SIG-M5 treated with dmso at 0.1 percent for 504 hours (cell line): ENCODE measurements around the gene PLPP4.

Source experiments
- DNase-seq: peaks from one replicate; lab custom pipeline; 2025; ENCODE audit not compliant: unreplicated experiment; lab: John Stamatoyannopoulos, UW

The PLPP4 gene

DNA sequence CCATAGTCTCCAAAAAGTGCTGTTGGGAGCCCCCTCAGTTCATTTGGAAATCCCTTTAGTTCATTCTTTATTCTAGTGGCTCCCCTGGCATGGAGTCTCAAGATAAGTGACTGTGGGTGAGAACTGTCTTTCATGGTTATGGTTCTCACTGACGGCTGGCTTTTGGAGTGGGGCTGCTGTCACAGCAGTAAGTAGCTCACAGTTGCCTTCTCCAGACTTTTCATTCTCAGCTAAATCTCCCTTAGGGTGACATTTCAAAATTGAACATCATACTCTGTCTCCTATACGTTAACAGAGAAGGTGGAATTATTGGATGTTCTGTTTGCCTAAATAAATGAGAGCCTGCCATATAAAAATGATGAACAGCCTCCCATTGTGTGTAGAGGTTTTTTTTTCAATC lies 58.7 kb downstream of the PLPP4 start:
- DNase-seq = no peak

DNA sequence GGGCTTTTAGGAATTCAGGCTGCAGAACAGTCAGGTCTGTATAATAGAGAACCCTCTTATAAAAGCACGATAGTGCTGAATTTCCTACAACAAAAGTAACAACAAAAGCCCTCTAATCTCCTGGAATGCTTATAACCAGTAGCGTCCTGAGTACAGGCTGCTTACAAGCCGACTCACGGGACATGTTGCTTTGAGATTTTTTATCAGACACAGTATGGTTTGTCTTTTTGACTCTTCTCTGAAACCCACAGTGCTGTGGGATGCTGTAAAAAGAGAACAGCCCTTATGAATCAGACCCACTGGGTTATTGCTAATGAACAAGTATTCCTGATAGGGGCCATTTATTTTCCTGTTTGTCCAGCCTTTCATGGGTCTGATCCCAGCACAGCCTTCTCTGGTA lies 59.4 kb downstream of the PLPP4 start:
- DNase-seq = no peak

DNA sequence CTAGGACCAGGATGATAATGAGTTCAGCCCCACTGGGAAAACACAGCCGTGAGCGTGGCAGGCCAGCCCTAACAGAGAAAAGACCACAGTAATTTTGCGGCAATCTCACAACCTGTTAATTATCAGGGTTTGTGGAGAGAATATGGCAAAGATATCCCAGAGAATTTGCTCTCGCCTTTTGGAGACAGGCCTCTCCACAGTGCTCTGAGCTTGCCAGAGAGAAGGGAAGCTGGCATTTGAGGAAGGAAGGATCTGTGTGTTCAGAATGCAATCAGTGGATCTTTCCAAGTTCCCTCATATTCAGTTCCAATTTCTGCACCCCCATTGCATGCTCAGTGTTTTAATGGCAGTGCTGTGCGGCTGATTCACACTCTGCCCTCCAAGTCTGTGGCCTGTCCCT lies 60.2 kb downstream of the PLPP4 start:
- no peak for DNase-seq

DNA sequence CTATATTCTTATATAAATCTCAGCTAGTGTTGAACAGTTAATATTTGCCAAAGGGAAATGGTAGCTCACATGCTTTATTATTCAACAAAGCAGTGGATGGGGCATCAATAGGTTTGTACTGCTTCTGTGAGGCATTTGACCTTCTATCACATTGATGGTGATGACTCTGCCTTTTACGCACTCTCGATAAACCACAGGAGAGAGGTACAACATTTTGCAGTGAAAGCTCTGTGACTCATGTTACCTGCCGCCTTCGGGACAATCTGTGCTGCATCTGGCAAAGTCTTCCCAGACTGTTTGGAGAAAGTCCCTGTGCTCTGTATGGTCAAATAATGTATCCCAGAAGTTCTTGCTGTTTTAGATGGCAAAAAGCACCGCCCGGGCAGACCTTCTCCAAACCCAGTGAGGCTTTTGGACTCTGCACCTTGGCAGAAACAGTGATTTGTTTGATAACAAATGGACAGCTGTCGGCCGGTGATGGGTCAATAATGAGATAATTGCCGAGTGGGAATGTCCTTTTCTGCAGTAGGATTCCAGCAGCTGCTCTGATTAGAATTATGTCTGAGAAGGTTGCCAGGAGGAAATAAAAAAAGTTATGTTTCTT lies 61.0 kb downstream of the PLPP4 start:
- no peak for DNase-seq

DNA sequence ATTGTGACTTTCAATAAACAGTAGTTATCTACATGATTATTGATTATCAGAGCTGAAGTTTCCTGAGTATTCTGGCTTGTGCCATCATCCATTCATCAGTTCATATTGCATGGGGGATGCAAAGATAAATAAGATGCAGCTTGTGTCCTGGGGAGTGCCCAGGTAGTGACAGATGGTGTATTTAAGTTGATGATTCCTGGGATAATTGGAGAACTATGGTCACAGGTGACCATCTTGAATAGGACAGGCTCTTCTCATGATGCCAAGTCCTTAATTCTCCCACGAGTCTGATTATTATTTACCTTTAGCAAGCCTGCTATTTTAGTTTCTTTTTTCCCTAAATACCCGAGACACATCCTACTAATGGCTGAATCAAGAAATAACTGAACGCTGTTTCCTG lies 64.9 kb downstream of the PLPP4 start:
- DNase-seq = no peak

DNA sequence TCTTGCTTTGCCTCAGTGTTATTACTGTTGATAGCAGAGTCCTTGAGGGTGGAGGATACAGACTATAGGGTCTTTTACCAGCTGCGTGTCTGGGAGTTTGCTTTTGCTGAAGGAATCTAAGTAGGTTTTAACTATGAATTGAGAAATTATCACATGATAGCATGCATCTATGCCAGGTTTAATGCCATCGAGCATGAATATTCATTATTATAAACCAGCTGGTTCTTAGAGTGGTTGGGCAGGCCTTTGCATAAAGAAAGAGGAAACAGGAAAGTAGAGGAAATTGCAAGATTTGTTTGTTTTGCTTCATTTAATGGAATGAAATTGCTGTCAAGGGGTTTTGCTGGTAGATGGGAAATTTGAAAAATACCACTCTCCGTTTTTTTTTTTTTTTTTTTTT lies 70.7 kb downstream of the PLPP4 start:
- no peak for DNase-seq

DNA sequence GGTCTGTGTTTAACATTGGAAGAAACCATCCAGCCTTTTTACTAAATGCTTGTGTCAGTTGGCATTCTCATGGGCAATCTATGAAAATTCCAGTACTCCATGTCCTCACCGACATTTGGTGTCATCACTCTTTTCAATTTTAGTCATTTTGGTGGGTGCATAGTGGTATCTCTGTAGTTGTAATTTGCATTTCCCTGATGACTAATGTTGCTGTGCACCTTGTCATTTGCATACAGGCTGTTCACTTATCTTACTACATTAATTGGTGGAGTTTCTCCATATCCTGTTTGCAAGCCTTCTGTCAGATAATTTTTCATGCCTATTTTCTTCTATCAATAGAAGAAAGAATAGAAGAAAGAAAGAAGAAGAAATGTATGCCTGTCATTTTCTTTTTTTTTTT lies 73.7 kb downstream of the PLPP4 start:
- no peak for DNase-seq

DNA sequence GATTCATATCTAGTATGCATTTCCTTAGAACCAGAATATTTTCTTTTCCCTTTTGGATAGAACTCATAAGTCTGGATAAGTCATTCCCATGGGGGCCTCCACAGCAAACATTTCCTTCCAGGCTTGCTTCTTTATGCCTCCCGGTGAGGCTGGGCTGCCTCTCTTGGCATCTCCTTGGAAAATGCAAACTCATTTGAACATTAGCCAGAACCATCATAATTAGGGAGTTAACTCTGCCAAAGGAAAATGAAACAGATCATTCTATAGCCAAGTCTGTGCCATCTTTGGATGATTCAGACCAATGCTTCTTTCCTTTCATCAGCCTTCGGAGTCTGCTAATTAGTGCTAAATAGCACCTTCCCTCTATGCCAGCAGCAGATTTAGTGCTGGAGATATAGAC lies 81.1 kb downstream of the PLPP4 start:
- no peak for DNase-seq

DNA sequence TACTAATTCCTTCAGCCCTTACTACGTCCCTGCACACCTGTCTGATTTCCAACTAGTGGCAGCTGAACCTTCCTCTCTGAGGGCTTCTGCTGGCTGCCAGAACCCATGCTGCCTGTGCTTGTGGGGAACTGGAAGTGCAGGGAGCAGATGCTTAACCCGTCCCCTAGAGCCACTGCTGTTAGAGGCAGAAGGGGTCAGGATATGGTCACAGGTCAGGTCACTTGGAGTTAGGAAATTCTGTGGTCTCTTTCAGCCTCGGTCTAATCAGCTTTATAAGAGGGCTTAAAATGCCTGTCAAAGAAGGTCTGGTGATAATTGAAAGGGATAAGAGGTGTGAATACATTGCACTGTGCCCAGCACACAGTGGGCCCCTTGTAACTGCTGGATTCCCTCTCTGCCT lies 82.0 kb downstream of the PLPP4 start:
- no peak for DNase-seq

DNA sequence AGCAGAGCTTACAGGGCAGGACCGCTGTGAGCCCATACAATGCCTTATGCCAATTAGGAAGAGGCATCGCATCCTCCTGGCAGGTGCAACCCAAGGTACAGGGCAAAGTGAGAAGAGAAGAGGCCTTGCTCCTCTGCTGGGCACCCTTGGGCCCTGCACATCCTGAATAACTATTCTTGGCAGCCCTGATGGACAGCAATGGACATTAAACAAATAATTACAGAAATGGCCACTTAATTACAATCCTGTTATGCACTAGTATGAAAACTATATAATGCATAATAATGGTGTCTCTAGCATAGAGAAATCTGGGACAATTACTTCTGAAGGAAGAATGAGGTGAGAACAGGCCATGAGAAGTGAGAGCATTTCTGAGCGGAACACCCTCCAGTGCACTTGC lies 83.5 kb downstream of the PLPP4 start:
- no peak for DNase-seq

DNA sequence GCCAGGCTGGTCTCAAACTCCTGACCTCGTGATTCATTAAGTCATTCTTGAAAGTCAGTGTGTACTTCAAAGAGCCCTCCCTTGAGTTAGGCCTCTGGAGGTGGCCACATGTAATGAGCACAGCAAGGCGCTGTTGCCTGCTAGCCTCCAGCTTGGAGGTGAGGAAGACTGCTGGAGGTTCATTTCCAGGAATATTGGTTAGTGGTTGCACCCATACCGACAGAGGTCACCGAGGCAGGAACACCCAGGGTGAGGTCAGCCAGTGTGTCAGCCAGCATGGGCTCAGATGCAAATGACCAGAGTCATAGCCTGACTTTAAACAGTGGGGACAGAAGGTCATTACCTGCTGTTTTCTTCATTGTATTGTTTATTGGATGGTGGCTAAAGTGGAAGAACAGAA lies 85.0 kb downstream of the PLPP4 start:
- no peak for DNase-seq

DNA sequence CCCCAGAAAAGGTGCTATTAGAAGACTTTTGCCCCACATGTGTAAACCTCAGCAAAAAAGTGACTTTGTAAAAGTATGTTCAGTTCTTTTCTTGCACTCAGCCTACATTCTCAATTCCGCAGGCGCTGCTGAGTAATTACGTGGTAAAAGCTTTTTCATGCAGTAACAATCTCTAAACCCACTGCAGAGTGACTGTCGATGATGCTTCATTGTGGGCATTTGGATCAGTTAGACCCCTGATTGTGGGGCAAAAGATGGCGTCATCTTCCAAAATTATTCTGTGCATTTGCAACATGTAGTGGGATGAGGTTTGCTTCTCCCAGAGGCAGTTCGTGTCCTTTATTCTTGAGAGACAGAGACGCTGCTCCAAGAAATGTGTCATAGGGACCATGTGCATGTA lies 85.6 kb downstream of the PLPP4 start:
- DNase-seq = no peak

DNA sequence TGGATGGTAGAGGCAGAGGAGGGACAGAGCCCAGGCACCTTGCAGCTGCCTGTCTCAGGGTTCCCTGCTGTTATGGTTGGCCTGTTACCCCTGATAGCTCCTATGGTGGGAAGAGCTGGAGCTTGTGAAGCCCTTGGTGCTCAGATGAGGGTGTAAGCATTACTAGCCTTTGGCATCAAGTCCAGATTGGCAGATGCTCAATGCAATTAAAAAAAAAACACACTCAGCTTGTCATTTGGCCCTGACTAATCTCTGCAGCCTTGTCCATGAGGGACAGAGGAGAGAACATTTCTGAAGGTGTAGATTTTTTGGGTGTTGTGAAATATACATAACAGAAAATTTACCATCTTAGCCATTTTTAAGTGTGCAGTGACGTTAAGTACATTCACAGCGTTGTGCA lies 86.3 kb downstream of the PLPP4 start:
- no peak for DNase-seq

DNA sequence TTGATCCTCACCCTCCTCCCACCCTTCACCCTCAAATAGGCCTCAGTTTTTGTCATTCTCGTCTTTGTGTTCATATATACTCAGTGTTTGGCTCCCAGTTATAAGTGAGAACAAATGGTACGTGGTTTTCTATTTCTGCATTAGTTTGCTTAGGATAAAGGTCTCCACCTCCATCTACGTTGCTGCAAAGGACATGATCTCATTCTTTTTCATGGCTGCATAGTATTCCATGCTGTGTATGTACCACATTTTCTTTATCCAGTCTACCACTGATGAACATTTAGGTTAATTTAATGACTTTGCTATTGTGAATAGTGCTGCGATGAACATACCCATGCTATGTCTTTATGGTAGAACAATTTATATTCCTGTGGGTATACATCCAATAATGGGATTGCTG lies 91.2 kb downstream of the PLPP4 start:
- DNase-seq = no peak

DNA sequence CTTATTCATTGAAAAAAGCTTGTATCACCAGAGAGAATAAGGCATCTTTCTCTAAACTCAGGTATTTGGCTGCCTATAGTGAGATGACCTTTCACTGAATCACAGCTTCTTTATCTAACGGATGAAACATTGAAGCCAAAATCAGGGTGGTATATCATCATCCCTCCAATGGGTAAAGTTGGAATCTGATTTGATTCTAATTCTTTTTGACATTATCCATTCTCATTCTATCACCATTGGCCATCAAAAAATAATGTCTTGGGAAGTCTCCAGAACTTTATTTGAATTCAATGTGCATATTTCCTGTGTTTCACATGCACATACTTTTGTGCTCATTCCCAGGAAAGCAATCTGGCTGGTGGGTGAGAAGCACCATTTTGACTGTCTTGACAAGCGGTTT lies 95.2 kb downstream of the PLPP4 start:
- DNase-seq = no peak

DNA sequence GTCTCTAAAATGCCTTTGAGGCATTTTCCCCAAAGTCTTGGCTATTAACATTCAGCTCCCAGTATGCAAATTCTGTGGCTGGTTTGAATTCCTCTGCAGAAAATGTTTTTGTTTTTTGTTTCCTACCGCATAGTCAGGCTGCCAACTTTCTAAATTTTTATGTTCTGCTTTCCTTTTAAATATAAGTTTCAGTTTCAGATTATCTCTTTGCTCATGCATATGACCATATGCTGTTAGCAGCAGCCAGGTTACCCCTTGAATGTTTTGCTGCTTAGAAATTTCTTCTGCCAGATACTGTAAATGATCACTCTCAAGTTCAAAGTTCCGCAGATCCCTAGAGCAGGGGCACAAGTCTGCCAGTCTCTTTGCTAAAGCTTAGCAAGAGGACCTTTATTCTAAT lies 96.9 kb downstream of the PLPP4 start:
- DNase-seq = no peak

DNA sequence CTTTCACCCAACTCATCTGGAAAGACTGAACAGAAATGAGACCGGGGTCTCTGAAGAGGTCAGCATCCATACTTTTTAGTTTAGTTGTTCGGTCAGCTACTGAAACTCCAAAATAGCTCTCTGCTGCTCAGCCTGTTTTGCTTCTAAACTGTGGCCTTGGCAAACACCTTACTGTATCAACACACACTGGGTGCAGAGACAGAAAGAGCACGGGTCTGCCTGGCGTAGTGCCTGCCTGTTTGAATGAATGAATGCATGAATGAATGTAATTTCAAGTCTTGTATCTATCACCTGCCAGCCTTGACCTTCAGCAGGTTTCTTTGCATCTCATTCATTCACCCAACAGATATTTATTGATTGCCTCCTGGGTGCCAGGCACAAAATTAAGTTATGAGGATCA lies 98.4 kb downstream of the PLPP4 start:
- no peak for DNase-seq

DNA sequence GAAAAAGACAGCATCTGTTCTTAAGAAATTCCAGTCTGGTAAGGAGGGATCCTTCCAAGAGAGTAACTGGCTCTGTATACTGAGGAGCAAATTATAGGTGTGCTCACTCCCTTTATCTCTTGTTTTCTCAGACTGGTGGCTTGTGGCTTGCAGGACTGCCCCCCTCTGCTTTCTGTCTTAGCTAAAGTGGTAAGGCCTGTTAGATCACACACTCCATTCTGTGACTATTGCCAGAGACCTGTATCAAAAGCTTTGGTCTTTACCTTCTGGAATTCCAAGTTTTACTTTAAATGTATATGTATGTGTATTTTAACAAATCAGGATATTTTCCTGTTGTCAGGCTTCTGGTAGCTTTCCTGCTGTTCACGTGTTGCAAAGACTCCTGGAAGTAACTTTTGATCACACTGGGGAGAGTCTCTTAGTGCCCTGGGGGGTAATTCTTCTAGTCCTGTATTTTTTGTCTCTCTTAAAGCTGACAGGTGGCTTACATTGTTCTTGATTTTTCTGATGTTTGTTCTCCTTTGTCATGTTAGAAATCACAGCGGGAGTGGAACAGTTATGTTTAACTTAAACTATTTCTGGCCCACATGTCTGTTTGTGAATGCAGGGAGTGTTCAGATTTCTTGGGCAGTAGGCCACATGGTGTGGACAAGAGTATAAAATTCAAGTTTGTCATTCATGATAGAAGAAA lies 99.0 kb downstream of the PLPP4 start:
- no peak for DNase-seq

DNA sequence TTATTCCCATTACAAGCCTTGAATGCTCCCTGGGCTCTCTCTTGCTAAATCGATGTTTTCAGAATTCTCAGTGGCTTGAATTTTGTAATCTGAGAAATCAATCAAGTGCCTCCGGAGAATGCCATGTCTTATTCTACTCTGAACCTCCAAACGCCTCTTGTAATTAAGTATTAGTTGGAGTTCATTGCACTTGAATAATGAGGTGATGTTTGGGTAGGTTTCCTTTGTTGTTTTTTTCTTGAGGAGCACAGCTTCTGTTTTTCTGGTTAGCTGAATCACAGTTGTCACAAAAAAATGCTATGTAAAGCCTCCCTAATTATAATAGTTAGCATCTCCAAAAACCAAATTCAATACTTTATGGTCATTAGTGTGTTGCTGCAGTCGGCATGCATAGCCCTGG lies 100.3 kb downstream of the PLPP4 start:
- no peak for DNase-seq

DNA sequence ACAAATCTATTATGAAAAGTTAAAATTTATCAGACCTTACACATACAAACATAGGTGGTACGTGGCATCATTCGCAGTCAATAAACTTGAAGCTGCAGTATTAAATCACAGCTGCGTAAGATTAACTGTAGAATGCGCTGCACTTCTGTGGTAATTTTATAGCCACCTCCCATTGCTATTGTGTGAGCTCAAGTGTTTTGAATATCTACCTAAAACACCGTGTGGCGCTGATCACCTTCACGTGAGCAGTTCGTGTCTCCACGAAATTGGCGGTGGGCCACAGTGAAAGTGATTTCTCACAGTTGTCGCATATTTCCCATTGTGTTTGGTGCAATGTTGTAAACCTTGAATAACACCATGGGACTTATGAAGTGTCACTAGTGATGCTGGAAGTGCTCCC lies 102.8 kb downstream of the PLPP4 start:
- no peak for DNase-seq

DNA sequence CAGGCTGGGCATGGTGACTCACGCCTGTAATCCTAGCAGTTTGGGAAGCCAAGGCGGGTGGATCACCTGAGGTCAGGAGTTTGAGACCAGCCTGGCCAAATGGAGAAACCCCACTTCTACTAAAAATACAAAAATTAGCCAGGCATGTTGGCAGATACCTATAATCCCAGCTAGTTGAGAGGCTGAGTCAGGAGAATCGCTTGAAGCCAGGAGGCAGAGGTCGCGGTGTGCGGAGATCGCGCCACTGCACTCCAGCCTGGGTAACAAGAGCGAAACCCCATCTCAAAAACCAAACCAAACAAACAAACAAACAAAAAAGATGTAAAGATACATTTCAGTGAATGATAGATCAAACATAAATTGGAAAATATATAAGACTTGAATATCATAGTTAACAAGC lies 105.9 kb downstream of the PLPP4 start:
- DNase-seq = no peak

DNA sequence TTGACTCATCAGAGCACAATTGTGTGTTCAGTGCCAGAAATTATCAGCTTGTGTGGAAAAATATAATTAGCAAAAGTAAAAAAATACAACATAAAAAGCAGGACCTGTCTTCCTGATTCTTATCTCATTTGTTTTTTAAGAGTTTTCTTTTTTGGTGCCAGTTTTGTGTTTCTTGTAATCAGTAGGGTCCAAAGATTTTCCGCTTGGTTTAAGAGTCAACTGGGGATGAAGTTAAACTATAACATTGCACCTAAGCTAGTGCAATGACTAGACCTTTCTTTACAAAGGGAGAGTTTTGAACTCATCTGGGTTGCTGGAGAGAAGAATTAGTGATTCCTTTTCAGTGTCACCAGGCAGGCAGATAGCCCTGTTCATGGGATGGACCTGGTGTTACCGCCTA lies 113.4 kb downstream of the PLPP4 start:
- no peak for DNase-seq

DNA sequence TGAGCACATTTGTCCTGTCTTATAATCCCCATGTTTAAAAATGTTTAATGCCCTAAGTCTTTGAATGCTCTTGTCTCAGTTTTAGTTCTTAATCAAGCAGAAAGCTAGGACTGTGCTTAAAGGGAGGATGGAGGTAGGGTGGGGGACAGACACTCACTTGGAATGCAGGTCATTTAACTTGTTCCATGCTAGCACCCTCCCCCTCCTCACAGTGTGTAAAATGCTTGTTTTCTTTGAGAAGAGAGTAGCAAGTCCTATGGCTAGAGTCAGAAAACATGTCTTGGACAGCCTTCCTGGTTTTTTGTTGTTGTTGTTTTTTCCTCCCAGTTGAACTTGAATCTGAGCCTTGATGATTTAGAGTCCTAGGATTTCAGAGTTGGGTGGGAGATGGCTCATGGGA lies 114.2 kb downstream of the PLPP4 start:
- no peak for DNase-seq
